Stimulated activated CD4-positive, alpha-beta T cell treated with anti-CD3 and anti-CD28 coated beads, Interleukin-15, amount 100 ng/mL, for 1 hour (primary cell): Measurements from ENCODE around the gene KIF17.
"Not testable (repeated sequence)": the region's sequence is repeated elsewhere in the genome, so short reads cannot be mapped to it uniquely, and the experiment has no call there.

Experiments
- DNase-seq, 2 donors: peaks; one replicate each; pipeline ENCODE4 v3.0.0-alpha.2; 2020; ENCODE audit warnings: low read depth in 1 of 2, low spot score in 1 of 2

Gene KIF17

DNA sequence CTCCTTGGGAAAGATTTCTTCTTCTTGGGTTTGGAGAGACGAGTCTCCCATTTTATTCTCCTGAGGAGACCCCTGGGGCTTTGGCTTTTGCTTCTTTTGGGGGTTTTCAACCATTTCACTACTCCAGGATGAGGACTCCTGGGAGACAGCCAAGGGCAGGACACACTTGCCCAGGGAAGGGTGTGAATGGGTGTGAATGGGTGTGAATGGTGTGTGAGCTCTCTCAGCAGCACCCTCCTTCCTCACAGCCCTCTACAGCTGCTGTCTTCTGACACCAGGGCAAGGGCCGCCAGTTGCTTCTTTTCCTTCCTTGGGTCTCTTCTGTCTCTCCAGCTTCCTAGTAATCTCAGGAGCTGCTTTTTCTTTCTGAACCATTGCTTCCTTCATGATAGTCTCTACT is 24.2 kb downstream of the KIF17 start:
- no peak for DNase-seq

DNA sequence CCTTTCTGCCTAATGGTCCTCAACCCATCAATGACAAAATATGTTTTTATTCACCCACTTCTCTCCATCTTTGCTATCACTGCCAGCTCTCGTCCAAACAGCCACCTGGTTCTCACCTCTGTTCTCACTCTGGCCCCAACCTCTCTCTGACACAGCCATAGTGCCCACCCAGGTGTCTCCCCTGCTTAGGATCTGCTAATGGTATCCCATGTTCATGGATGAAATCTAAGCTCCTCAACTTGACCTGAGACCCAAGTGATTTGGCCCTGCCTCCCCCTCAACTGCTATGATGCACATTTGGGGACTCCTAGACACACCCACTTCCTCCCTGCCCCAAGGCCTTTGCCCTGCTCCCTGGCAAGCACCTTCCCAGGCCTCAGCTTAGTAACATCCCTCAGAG is 25.9 kb downstream of the KIF17 start:
- no peak for DNase-seq

DNA sequence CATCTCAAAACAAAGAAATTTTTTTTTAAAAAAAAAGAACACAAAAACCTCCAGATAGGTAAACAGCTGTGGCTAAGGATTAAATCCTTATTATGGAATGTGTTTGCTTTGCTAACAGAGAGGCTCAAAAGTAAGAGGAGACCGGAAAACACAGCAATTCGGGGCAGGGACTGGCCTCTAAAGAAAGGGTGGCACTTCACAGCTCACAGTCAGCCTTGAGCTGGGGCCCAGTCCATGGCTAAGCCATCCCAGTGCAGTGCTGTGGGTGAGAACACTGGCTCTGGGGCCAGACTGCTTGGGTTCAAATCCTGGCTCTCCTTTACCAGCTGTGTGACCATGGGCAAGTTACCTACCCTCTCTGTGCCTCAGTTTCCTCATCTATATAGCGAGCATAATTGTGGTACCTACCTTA is 28.2 kb downstream of the KIF17 start:
- DNase-seq = no peak

DNA sequence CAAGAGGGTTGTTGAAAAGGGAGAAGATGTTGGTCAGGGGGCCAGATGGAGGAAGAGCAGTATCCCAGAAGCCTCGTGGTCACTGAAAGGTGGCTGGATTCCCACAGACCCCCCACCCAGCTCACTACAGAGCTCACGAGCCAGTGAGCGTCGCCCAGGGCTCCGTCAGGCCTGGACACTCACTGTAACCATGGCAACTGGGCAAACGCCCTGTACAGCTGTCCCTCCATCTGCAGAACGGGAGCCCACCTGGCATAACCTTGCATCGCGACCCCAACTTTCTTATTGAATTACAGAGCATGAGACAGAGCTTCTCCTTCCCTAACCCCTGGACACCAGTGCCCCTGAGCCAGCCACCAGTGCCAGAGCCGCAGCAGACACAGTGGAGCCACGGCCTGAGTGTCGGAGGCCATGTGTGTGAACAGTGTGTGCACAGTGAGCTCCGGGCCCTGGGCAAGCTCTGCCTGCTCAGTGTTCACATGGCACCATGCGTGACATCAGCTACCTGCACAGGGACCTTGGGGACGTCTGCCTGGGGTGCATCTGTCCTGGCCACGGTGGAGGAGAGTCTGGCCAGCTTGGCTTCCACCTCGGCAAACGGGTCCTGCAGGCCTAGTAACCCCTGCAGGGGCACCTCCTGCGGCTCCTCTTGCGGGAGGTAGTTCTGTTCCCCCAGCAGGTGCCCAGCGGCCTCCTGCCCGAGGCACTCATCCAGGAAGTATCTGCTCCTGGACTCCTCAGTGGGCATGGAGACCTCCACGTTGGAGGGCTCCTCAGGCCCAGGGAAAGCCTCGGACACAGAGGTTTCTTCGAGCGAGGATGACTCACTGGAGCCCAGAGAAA is 30.7 kb downstream of the KIF17 start:
- DNase-seq = no peak

DNA sequence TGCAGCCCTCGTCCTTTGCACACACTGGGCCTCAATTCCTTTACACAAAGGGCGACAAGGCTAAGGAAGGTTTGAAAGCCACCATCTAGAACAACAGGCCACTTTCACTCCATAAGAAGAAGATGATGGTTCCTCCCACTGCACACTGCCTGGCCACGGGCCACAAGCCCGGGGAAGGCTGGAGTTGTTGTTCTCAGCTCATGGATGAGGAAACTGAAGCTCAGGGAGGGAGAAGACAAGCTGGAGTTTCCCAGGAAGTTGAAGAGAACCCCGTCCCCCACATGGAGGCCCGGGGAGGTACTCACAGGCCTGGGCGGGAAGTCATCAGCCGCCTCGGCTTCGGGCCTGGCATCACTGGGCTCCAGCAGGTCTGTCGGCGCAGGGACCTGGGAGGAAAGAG is 32.1 kb downstream of the KIF17 start:
- DNase-seq = no peak

DNA sequence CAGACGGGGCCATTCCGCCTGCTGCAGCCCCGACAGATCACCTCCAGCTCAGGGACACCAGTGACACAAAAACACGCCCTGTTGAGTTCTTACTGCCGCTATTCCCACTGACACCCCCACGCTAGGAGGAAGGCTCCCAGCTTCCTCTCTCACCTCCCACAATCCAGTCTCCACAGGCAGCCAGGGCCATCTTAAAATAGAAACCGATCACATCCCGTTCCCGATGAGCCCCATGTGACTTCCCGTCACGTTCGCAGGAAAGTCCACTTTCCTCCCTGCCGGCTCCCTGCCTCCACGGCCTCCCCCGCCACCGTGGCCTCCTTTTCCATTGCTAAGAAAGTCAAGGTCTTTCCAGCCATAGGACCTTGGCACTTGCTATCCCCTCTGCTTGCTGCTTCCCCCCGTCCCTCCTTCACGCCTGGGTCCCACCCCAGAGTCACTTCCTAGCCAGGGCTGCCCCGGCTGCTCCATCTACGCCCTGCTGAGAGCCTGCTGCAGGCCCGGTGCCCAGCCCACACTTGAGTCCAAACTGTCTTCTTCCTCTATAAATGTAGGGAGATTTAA is 32.6 kb downstream of the KIF17 start:
- no peak for DNase-seq

DNA sequence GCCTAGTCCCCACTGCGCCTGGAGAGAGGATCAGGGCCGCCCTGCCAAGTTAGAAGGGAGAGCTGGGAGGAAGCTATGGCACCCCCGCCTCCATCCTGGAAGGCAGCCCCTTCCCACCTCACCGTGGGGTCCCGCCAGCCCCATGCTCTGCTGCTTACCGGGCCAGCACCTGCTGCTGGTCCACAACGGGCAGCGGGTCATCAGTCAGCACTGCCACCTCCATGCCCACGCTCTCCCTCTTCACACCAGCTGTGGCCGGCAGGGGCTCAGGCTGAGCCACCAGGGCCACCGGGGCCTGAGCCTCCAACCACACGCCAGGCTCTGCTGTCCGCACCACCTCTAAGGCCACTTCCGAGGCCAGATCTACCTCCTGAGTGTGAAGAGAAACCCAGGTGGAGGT is 33.2 kb downstream of the KIF17 start:
- no peak for DNase-seq

DNA sequence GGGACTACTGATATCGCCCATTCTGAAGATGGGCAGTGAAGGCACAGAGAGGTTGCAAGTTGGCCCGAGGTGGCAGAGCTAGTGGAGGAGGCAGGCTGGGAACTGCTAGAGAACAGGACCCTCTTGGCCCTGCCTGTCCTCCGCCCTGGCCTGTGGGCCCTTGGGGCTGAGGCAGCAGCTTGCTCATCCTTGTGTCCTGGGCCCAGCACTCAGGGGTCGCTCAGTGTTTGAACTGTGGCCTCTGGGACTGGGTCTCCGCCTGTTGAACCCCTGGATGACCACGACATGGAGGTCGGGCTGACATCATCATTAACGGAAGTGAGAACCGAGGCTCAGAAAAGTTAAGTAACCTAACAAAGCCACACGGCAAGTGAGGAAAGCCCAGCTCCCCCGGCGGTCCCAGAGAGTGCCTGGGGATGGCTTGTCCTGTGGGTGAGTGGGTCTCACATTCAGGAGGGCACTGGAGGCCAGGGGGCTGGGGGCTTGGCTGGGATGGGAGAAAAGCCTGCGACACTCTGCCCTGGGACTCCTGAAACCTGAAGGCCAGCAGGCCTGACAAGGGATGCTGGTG is 33.7 kb downstream of the KIF17 start:
- no peak for DNase-seq

DNA sequence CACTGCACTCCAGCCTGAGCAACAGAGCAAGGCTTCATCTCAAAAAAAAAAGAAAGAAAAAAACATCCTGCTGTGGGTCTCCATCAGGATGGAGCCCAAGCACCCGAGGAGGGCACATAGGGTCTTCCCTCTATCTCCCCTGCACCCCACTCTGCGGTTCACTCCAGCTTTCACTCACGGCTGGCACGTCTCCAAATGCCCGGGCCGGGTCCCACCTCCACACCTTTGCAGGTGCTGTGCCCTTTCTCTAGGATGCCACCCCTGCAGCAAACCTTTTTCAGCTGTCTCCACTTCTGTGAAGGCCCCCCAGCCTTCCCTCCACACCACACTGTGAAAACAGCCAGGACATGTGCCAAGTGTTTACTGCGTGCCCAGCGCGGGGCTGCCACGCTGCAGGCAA is 34.2 kb downstream of the KIF17 start:
- no peak for DNase-seq

DNA sequence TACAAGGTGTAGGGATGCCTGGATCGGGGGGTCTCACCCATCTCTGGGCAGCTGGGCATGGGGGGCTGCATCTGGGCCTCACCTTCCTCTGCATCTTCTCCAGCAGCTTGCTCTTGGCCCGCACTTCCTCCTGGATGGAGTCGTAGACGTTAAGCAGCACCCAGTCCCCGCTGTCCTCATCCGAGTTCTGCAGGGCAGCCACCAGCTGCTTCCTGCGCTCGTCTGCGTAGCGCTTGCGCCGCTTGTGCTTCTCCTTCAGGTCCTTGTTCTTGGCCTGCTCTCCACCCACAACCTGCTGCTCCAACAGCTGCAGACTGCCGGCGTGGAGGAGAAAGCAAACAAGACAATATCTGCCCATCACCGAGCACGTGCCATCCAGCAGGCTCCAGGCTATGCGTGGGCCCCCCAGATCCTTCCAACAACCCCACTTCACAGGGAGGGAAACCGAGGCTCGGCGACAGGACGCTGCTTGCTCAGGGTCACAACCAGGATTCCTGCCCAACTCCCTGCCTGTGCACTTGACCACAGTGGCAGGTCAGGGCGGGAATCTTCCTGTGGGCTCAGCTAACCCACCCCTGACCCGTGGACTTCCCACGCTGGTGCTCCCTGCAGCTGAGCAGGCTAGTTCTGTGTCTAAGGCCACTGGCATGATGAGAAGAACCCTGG is 35.1 kb downstream of the KIF17 start:
- DNase-seq = no peak

DNA sequence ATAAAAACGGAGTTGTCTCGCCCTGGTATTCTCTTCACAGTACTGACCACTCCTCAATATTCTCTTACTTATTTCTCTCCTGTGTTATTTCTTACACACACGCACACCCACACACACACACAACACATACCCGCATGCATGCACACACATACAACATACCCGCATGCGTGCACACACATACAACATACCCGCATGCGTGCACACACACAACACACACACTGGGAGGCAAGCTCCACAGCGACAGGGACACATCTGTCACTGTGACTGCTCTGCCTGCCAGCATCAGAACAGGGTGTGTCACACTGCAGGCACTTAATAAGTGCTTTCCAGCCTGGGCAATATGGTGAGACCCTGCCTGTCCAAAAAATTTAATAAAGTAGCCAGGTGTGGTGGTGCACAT is 35.8 kb downstream of the KIF17 start:
- no peak for DNase-seq

DNA sequence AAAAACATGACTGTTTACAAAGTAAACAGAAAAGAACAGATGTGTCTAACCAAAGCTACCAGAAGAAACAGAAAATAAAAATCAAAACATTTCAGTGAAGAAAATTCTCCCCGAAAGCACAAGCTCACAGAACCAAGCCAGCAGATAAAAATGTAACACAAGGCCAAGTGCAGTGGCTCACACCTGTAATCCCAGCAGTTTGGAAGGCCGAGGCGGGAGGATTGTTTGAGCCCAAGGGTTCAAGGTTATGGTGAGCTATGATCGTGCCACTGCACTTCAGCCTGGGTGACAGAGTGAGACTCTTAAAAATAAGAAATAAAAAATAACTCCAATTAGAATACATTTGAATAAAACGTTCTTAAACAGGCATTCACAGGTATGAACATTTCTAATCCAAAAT is 37.5 kb downstream of the KIF17 start:
- DNase-seq = no peak

DNA sequence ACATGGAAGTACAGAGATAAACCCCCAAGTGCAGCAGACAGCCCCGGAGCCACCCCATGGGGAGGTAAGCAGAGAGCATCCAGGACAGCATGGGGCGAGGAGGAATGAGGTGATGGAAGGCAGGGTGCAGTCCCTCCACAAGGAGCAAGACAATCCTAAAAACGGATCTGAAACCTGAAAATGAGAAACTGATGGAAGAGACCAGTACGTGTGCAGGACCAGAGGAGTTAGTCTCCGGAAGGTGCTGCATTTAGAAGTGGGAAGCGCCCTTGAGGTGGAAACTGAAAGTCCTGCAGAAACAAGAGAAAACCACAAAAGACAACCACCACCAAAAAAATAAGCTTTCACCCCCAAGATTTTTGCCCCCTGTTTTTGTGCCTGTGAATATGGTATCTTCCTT is 39.2 kb downstream of the KIF17 start:
- no peak for DNase-seq

DNA sequence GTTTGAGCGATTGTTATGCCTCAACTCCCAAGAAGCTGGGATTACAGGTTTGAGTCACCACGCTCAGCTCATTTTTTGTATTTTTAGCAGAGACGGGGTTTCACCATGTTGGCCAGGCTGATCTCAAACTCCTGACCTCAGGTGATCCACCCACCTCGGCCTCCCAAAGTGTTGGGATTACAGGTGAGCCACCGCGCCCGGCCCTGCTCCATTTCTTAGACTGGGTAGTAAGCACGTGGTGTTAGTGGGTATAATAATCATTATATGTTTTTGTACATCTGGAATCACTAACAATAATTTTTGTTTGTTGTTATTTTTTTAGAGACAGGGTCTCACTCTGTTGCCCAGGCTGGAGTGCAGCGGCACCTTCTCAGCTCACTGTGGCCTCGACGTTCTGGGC is 44.2 kb downstream of the KIF17 start:
- DNase-seq = not testable (repeated sequence)

DNA sequence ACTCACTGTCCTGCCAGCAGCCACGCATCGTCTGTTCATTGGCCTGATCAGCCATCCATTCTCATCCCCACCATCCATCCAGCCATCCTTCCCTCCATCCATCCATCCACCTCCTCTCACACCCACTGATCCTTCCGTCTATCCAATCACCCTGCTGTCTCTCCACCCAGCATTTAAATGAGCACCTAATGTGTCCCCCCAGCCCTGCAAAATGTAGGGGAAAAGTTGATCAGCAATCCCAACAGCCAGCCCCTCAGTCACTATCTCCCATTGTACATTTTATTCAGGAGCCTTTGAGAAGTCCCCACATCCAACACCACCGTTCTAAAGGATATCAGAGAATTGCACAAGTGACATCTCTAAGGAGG is 45.6 kb downstream of the KIF17 start:
- no peak for DNase-seq

DNA sequence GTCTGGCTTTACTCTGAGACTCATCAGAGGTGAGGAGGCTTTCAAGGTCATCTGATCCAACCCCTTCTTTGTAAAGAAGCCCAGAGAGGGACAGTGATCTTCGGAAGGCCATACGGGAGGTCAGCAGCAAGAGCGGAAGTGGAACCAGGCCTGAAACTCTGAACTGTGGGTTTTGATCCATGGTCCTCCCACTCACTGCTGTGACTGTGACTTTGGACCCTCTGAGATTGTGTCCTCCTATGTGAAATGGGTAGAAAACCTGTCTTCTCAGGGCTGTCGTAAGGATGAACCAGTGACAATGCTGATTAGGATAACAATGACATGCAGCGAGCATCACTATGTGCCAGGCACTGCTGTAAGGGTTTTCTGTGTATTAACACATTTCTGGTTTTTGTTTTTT is 46.9 kb downstream of the KIF17 start:
- DNase-seq = no peak

DNA sequence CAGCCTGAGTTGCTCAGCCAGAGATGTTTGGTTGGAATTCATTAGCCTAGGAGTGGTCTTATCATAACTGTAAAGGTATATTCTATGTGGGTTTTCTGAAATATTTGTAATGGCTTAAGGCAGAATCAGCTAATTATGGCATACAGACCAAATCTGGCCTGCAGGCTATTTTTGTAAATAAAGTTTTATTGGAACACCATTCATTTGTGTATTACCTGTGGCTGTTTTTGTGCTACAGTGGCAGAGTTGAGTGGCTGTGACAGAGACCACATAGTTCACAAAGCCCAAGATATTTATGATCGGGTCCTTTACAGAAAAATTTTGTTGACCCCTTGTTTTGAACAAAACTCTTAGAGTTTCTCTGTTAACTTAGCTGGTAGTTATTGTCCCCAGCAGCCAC is 49.2 kb downstream of the KIF17 start:
- no peak for DNase-seq

DNA sequence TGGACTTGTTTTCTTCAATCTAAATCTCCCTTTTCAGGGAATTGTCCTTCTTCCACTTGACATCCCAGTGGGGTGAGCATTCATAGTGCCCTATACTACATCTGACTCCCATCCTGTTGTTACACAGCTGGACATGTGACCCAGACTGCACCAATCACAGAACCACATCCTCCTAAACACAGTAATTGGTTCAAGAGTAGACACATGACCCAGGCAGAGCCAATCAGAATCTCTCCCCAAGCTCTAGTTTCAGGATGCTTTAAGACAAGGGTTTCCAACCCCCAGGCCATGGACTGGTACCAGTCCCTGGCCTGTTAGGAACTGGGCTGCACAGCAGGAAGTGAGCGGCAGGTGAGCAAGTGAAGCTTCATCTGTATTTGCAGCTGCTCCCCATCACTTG is 51.0 kb downstream of the KIF17 start:
- no peak for DNase-seq

DNA sequence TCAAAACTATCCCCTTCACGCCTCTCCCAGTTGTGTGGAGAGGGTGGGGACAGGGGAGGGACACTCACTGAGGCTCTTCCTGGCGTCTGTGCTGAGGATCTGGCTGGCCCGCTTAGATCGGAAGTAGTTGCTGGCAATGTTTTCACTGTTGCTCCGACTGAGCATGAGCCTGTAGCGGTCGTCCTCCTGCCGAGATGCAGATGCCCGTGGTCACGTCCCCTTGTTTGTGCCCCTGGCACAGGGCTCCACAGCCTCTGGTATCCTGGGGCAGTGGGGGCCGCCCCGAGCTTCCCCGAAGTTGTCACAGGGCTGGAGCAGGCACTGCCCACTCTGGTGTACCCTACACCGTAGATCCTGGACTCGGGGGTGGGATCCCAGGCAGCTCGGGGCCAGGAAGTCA is 51.7 kb downstream of the KIF17 start:
- no peak for DNase-seq

DNA sequence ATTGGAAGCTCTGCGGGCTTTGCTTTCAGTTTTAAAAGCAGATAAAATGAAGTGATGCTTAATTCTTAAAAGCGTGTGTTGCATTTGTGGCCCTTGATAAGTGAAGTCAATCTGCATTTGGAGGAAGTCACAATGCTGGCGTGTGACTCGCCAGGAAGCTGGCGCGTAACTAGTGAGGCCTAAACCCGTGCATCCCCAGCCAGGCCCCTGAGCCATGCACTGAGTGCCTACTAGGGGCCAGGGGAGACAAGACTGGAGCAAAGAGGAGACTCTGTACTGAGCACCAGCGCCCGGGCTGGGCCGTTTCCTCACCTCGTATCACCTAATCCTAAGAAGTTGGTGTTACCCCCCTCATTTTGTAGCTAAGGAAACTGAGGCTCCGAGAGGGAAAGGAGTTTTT is 52.1 kb downstream of the KIF17 start:
- no peak for DNase-seq

DNA sequence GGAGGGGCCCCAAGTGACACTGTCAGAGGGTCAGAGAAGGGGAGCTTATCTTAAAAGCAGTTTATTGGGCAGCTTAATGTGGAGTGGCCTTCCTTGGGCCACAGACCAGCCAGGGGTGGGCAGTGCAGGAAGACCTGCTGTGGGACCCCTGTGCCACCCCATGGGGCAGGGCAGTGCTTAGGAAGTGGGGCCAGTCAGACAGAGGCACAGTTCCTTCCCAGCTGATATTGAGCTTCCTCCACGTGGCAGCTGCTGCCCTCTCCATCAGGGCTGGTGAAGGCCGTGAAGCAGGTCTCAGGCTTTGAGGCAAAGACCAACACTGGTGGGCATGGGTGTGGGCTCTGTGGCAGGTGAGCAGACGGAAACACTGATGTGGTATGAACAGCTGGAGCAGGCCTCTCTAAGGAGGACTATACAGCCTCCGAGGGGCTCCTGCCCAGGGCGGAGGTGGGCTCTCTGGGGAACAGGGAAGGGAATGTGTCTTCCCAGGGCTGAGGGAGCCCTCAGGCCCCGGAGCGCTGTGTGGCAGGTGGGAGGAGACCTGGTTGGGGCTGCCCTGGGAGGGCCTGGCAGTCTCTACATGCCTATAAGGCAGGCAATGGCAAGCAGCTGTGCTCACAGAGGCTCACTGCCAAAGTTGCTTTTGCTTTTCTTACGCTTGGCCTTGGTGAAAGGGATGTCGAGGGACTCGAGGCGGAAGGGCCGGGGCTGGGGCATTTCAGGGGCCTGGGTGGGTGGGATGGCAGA is 53.7 kb downstream of the KIF17 start:
- no peak for DNase-seq

DNA sequence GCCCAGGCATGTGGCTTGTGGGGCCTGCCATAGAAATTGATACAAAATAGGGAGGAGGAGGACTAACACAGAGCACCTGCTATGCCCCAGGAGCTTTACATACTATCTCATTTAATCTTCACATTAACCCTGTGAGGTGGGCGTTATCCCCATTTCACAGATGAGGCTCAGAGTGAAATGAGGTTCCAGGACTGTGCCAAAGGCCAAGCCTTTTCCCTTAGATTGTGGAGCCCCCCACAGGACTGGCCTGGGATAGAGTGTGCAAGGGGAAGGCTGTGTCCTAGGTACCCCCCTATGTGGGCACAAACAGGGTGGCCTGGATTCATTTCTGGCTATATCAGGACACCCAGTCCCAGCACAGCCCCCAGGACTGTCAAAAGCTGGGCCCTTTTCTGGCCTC is 54.4 kb downstream of the KIF17 start:
- DNase-seq = no peak
